PC-3 (cell line): ENCODE results near the gene PKDREJ.

Experiments used
- EZH2phosphoT487 ChIP-seq: fragments of 300-600 bp; sonication (generic); IDR thresholded peaks from 2 replicates; pipeline ENCODE4 v1.6.1; 2018; ENCODE audit warnings: mild to moderate bottlenecking, antibody characterized with exemption, low read length, borderline replicate concordance
- TF ChIP-seq, protein P1 (sequence below): fragments of 300-600 bp; sonication (generic); conservative IDR thresholded peaks from 2 replicates; pipeline ENCODE4 v1.5.1; 2017; ENCODE audit warnings: antibody characterized with exemption, low read depth, mild to moderate bottlenecking, low read length

DNA sequence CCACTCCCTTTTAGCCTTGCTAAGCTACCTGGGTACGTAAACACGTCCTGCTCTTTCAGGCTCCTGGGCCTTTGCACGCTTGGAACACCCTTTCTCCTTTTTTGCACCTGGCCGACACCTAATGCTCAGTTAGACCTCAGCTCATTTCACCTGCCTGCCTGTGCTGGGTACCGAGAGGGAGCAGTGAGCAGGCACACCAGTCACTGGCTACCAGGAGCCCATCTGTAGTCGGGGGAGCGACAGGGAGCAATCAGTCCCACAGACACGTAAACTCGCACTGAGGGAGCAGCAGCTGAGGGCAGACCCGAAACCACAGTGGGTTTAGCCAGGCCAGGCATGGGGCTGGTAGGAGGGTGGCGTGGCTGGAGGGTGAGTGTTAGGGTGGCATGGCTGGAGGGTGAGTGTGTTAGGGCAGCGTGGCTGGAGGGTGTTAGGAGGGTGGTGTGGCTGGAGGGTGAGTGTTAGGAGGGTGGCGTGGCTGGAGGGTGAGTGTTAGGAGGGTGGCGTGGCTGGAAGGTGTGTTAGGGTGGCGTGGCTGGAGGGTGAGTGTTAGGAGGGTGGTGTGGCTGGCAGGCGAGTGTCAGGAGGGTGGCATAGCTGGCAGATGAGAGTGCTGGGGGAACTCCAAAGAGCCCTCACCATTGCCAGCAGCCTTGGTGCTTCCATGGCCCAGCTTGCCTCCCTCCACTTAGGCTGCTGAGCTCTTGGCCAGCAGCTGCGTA is 27.1 kb upstream of the PKDREJ start:
- TF ChIP-seq, protein P1, sequence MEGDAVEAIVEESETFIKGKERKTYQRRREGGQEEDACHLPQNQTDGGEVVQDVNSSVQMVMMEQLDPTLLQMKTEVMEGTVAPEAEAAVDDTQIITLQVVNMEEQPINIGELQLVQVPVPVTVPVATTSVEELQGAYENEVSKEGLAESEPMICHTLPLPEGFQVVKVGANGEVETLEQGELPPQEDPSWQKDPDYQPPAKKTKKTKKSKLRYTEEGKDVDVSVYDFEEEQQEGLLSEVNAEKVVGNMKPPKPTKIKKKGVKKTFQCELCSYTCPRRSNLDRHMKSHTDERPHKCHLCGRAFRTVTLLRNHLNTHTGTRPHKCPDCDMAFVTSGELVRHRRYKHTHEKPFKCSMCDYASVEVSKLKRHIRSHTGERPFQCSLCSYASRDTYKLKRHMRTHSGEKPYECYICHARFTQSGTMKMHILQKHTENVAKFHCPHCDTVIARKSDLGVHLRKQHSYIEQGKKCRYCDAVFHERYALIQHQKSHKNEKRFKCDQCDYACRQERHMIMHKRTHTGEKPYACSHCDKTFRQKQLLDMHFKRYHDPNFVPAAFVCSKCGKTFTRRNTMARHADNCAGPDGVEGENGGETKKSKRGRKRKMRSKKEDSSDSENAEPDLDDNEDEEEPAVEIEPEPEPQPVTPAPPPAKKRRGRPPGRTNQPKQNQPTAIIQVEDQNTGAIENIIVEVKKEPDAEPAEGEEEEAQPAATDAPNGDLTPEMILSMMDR: no peak
- TF ChIP-seq EZH2phosphoT487: no peak
